GM18511 (cell line): ENCODE measurements around the gene ARHGAP24.
A peak's percentile ranks its signal among the peaks of the same experiment; 100 is the strongest.
"Not testable (repeated sequence)": the region's sequence is repeated elsewhere in the genome, so short reads cannot be mapped to it uniquely, and the experiment has no call there.

Experiments used
- ATAC-seq: cut with Tn5 transposase; IDR thresholded peaks from one replicate; pipeline ENCODE4 v1.9.1; 2021; ENCODE audit warnings: mild to moderate bottlenecking, moderate library complexity; ENCODE audit not compliant: unreplicated experiment

ARHGAP24 gene

GRCh38 chr4:85939595-85939994, 464.6 kb downstream of the ARHGAP24 start:
- ATAC-seq: no peak

- no peak for ATAC-seq
Measured at GRCh38 chr4:85940151-85940550, 465.2 kb downstream of the ARHGAP24 start.

- no peak for ATAC-seq
Measured at GRCh38 chr4:85942107-85942506, 467.2 kb downstream of the ARHGAP24 start.

GRCh38 chr4:85946821-85947220, 471.9 kb downstream of the ARHGAP24 start:
- ATAC-seq: no peak

GRCh38 chr4:85951099-85951498, 476.1 kb downstream of the ARHGAP24 start:
- no peak for ATAC-seq

- no peak for ATAC-seq
Measured at GRCh38 chr4:85952528-85952927, 477.6 kb downstream of the ARHGAP24 start.

GRCh38 chr4:85952972-85953650, 478.2 kb downstream of the ARHGAP24 start:
- ATAC-seq: peak; percentile 65

- ATAC-seq: no peak
Measured at GRCh38 chr4:85953651-85954018, 478.7 kb downstream of the ARHGAP24 start.

GRCh38 chr4:85955620-85956292, 480.8 kb downstream of the ARHGAP24 start:
- no peak for ATAC-seq

GRCh38 chr4:85956293-85956945, 481.5 kb downstream of the ARHGAP24 start:
- ATAC-seq: no peak

GRCh38 chr4:85961887-85962286, 486.9 kb downstream of the ARHGAP24 start:
- ATAC-seq: no peak

- ATAC-seq: no peak
Measured at GRCh38 chr4:85963231-85963630, 488.3 kb downstream of the ARHGAP24 start.

GRCh38 chr4:85964298-85964697, 489.3 kb downstream of the ARHGAP24 start:
- no peak for ATAC-seq

GRCh38 chr4:85965017-85965416, 490.1 kb downstream of the ARHGAP24 start:
- not testable (repeated sequence) for ATAC-seq

GRCh38 chr4:85965529-85965928, 490.6 kb downstream of the ARHGAP24 start:
- ATAC-seq: no peak

GRCh38 chr4:85966373-85966772, 491.4 kb downstream of the ARHGAP24 start:
- no peak for ATAC-seq

- ATAC-seq: no peak
Measured at GRCh38 chr4:85967872-85968271, 492.9 kb downstream of the ARHGAP24 start.

GRCh38 chr4:85968945-85969819, 494.2 kb downstream of the ARHGAP24 start:
- ATAC-seq: peak; percentile 64

GRCh38 chr4:85970535-85970934, 495.6 kb downstream of the ARHGAP24 start:
- ATAC-seq: no peak

- ATAC-seq: peak; percentile 99
Measured at GRCh38 chr4:85979276-85979675, 504.3 kb downstream of the ARHGAP24 start.

- no peak for ATAC-seq
Measured at GRCh38 chr4:85986266-85986665, 511.3 kb downstream of the ARHGAP24 start.
